Skeletal muscle tissue (tissue), 4 donors: ENCODE measurements around the gene PAK6. TPM values are rescaled to one million over a fixed set of nuclear protein-coding genes. Genes with fewer than 3 reads are reported as not detected.
A peak's percentile ranks its signal among the peaks of the same experiment; 100 is the strongest.

Source experiments
- H3K27ac ChIP-seq: one replicate; pipeline ENCODE4 v1.7.0; 2013; ENCODE audit warnings: mild to moderate bottlenecking, low read depth, low read length, inconsistent platforms
- H3K27me3 ChIP-seq, 3 donors: one replicate each; pipeline ENCODE4 v1.7.0; 2013; ENCODE audit warnings: low read length in 3 of 3; ENCODE audit not compliant: control insufficient read depth in 3 of 3, insufficient read depth in 3 of 3
- H3K36me3 ChIP-seq, 3 donors: one replicate each; pipeline ENCODE4 v1.7.0; 2013; ENCODE audit warnings: low read length in 3 of 3; ENCODE audit not compliant: control insufficient read depth in 3 of 3, insufficient read depth in 3 of 3
- H3K4me1 ChIP-seq, 3 donors: one replicate each; pipeline ENCODE4 v1.7.0; 2013; ENCODE audit warnings: low read length in 3 of 3, mild to moderate bottlenecking in 3 of 3; ENCODE audit not compliant: control insufficient read depth in 3 of 3, insufficient read depth in 3 of 3
- H3K4me3 ChIP-seq, 3 donors: one replicate each; pipeline ENCODE4 v1.7.0; 2013; ENCODE audit warnings: low read length in 3 of 3
- H3K9ac ChIP-seq, 3 donors: one replicate each; pipeline ENCODE4 v1.7.0; 2013; ENCODE audit warnings: low read length in 3 of 3, mild to moderate bottlenecking in 3 of 3, moderate library complexity in 2 of 3, low read depth in 1 of 3
- H3K9me3 ChIP-seq, 3 donors: one replicate each; pipeline ENCODE4 v1.7.0; 2013; ENCODE audit warnings: low read length in 3 of 3; ENCODE audit not compliant: control insufficient read depth in 3 of 3
- total RNA-seq: library from RNA; depleted of rRNA; stranded (reverse); fragments of >200 nt; gene quantifications from one replicate; pipeline ENCODE4 v1.2.3, GENCODE V29; 2014
- donor health status: Osteomylitis.

The PAK6 gene
- total RNA-seq, 1 donor from 2014 or later: 1.0 TPM

- Histone ChIP-seq H3K36me3 (no peaks in the 10 kb centered on the region), H3K27ac (no peak overlapping the region), H3K4me3 (no peak overlapping the region), H3K9ac (no peak overlapping the region), H3K9me3 (no peaks in the 10 kb centered on the region), H3K27me3 (no peaks in the 10 kb centered on the region), H3K4me1 (no peaks in the 10 kb centered on the region)
These were observed 12.1 kb upstream of the PAK6 start for GRCh38 chr15:40226736-40227135.

DNA sequence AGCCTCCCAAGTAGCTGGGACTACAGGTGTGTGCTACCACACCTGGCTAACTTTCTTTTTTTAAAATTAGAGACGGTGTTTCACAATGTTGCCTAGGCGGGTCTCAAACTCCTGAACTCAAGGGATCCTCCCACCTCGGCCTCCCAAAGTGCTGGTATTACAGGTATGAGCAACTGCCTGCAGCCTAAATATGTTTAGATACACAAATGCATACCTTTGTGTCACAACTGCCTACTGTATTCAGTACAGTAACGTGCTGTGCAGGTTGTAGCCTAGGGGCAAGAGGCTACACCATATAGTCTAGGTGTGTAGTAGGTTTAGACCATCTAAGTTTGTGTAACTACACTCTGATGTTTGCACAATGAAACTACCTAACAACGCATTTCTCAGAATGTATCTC lies 9.5 kb upstream of the PAK6 start:
- no peaks in the 10 kb centered on the region for H3K27me3 ChIP-seq
- no peak overlapping the region for H3K27ac ChIP-seq
- no peak overlapping the region for H3K9ac ChIP-seq
- no peak overlapping the region for H3K4me3 ChIP-seq
- no peaks in the 10 kb centered on the region for H3K4me1 ChIP-seq
- no peaks in the 10 kb centered on the region for H3K36me3 ChIP-seq
- no peaks in the 10 kb centered on the region for H3K9me3 ChIP-seq

DNA sequence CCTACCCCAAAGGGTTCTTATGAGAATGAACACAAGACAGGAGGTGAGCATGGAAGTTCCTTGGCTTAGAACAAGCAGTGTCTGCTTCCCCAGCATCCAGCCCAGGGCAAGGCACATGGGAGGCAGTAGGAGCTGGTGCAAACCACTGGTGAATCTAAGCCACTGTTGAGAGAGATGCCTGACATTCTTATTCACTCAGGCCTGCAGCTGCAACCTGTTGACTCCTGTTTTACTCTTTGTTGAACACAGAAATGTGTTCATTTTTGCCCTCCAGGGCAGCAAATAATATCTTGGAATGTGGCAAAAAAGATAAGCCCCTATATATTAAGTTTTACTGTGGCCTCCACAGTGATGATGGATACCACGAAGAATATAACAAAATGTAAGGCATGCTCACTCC lies 8.9 kb upstream of the PAK6 start:
- no peaks in the 10 kb centered on the region for H3K4me1 ChIP-seq
- H3K9me3 ChIP-seq: no peaks in the 10 kb centered on the region
- H3K9ac ChIP-seq: no peak overlapping the region
- no peak overlapping the region for H3K27ac ChIP-seq
- H3K27me3 ChIP-seq: no peaks in the 10 kb centered on the region
- no peaks in the 10 kb centered on the region for H3K36me3 ChIP-seq
- no peak overlapping the region for H3K4me3 ChIP-seq

DNA sequence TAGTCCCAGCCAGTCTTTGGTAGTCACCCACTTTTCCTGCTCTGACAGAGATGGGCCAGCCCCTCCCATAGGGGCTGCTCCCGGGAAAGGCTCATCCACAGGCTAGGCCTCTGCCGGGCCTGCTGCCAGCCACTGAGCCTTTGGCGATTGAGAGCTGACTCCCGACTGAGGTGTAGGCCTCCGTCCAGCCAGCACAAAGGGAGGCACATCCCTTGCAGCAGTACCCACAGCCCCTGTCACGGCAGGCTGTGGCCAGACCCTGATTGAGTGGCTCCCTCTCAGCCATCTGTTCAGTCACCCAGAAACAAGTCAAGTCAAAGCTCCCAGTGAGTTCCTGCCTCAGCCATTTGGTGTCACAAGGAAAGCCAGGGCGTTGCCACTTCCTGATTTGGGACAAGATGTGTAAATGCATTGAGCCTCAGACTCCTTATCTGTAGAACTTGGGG lies 6.2 kb upstream of the PAK6 start:
- Histone ChIP-seq H3K4me3 (no peak overlapping the region), H3K27me3 (no peaks in the 10 kb centered on the region), H3K36me3 (no peaks in the 10 kb centered on the region), H3K4me1 (no peaks in the 10 kb centered on the region), H3K9me3 (no peaks in the 10 kb centered on the region), H3K9ac (no peak overlapping the region), H3K27ac (no peak overlapping the region)

GRCh38 chr15:40233727-40234577 lies 4.9 kb upstream of the PAK6 start:
- Histone ChIP-seq H3K4me1 (peaks cover 0 to 5% (median 5%) of the 10 kb centered on the region in 3 donors), H3K4me3 (no peak overlapping the region), H3K9me3 (no peaks in the 10 kb centered on the region), H3K27ac (no peak overlapping the region), H3K9ac (no peak overlapping the region), H3K27me3 (peaks cover 0 to 10% (median 0%) of the 10 kb centered on the region in 3 donors), H3K36me3 (no peaks in the 10 kb centered on the region)

GRCh38 chr15:40234783-40235182 lies 4.1 kb upstream of the PAK6 start:
- peaks cover 5 to 11% (median 8%) of the 10 kb centered on the region in 3 donors for H3K4me1 ChIP-seq
- H3K27ac ChIP-seq: no peak overlapping the region

DNA sequence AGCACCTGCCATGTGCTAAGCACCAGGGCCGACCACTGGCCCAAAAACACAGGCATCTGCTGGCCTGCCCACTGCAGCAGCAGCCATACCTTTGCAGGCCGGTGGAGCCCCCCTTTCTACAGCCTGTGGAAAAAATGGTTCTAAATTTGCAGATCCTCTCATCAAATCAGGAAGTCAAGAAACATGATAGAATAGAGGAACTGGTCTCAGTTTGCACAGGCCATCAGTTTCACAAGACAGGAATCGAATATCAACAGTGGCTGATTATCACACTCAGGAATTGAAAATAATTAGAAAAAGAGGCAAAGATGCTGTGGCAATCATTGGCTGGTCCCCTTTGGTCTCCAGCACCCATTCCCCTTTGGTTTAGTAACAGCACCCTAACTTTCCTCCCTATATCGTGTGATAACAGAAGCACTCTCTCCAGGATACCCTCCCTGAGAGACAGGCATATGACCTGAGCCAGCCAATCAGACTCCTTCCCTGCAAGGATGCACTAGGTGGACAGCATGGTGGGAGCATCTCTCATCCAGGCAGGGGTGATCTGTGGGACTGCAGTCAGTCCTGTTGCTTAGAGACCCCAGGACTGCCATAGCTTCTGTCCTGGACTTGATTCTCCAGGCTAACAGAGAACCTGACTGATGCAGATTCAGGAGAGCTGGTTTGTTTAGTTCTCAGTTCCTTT lies 3.5 kb upstream of the PAK6 start:
- H3K9ac ChIP-seq: no peak overlapping the region
- no peak overlapping the region for H3K27ac ChIP-seq
- no peaks in the 10 kb centered on the region for H3K36me3 ChIP-seq

More at GRCh38 chr15:40234783-40235182, 4.1 kb upstream of the PAK6 start:
- Histone ChIP-seq H3K36me3 (no peaks in the 10 kb centered on the region), H3K4me3 (no peak overlapping the region), H3K9ac (no peak overlapping the region), H3K27me3 (peaks cover 3 to 18% (median 8%) of the 10 kb centered on the region in 3 donors), H3K9me3 (no peaks in the 10 kb centered on the region)

GRCh38 chr15:40239404-40239692 lies 485 bp downstream of the PAK6 start:
- Histone ChIP-seq H3K27ac (no peak overlapping the region), H3K9ac (peak overlapping the region in 1 of 3 donors; percentile 40), H3K4me1 (peaks cover 5 to 11% (median 8%) of the 10 kb centered on the region in 3 donors), H3K36me3 (no peaks in the 10 kb centered on the region), H3K9me3 (no peaks in the 10 kb centered on the region), H3K27me3 (peaks cover 6 to 37% (median 12%) of the 10 kb centered on the region in 3 donors), H3K4me3 (peak overlapping the region in 2 of 3 donors; percentile 29 to 52)

More for the DNA sequence above, 3.5 kb upstream of the PAK6 start:
- H3K27me3 ChIP-seq: peaks cover 6 to 24% (median 10%) of the 10 kb centered on the region in 3 donors
- H3K9me3 ChIP-seq: no peaks in the 10 kb centered on the region
- no peak overlapping the region for H3K4me3 ChIP-seq
- H3K4me1 ChIP-seq: peaks cover 5 to 11% (median 8%) of the 10 kb centered on the region in 3 donors

DNA sequence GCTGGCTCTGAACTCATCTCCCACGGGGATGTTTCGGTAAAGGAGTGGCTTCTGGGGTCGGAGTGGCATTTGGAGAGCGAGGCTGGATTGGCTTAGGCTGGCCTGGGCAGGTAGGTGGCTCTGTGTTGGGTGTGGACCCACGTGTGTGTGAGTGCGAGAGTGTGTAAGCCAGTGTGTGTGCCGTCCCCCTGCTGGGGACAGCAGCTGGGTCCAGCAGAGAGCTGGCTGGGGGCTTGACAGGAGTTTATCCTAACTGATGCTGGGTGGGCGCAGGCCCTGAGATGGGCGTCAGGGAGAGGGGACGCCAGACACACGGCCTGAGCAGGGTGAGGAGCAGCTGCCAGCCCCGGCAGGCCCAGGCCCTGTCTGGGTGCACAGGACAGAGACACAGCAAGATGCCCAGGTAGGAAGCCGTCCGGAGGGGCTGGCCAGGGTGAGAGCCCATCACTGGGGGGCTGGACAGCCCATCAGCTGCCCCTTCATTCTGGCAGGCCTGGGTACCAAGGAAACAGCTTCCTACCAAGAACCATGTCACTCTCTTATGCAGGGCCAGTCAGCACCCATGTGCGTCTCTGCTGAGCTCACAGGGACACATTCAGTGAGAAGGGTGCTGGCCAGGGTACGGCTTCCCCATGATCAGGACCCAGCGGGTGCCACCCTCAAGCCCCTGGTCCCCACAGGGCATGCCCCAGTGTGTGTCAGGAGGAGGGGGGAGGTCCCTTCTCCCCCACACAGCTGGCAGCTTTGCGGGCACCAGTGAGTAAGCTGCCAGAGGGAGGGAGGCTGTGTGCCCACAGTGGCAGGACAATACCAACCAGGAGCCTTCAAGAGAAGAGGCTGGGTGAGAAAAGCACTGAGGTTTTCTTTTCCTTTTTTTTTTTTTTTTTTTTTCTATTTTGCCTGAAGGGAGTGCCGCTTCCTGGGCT lies 1.1 kb downstream of the PAK6 start:
- H3K4me3 ChIP-seq: no peak overlapping the region
- peaks cover 6 to 37% (median 12%) of the 10 kb centered on the region in 3 donors for H3K27me3 ChIP-seq
- H3K9me3 ChIP-seq: no peaks in the 10 kb centered on the region
- no peak overlapping the region for H3K9ac ChIP-seq
- no peaks in the 10 kb centered on the region for H3K36me3 ChIP-seq
- no peak overlapping the region for H3K27ac ChIP-seq
- H3K4me1 ChIP-seq: peaks cover 5 to 11% (median 8%) of the 10 kb centered on the region in 3 donors
